NCI-H2107 (cell line): ENCODE data around the gene CMPK1.
A peak's percentile ranks its signal among the peaks of the same experiment; 100 is the strongest.
"Not testable (repeated sequence)": the region's sequence is repeated elsewhere in the genome, so short reads cannot be mapped to it uniquely, and the experiment has no call there.

Experiments
- DNase-seq: peaks from one replicate; lab custom pipeline; 2025; lab: John Stamatoyannopoulos, UW

Gene CMPK1

GRCh38 chr1:47338249-47339077 lies 4.9 kb downstream of the CMPK1 start:
- no peak for DNase-seq

GRCh38 chr1:47340227-47340626 lies 6.6 kb downstream of the CMPK1 start:
- no peak for DNase-seq

- DNase-seq, result not testable (repeated sequence)
Measured at GRCh38 chr1:47346979-47347378, 13.4 kb downstream of the CMPK1 start.

GRCh38 chr1:47347735-47348134 lies 14.1 kb downstream of the CMPK1 start:
- DNase-seq, result no peak

GRCh38 chr1:47348246-47348645 lies 14.7 kb downstream of the CMPK1 start:
- DNase-seq, result no peak

- DNase-seq, result no peak
Measured at GRCh38 chr1:47351305-47351704, 17.7 kb downstream of the CMPK1 start.

GRCh38 chr1:47361380-47361779 lies 27.8 kb downstream of the CMPK1 start:
- no peak for DNase-seq

GRCh38 chr1:47362828-47363227 lies 29.2 kb downstream of the CMPK1 start:
- no peak for DNase-seq

- no peak for DNase-seq
Measured at GRCh38 chr1:47367651-47368050, 34.1 kb downstream of the CMPK1 start.

- DNase-seq, result no peak
Measured at GRCh38 chr1:47371016-47371517, 37.5 kb downstream of the CMPK1 start.

- no peak for DNase-seq
Measured at GRCh38 chr1:47374501-47374900, 40.9 kb downstream of the CMPK1 start.

- no peak for DNase-seq
Measured at GRCh38 chr1:47378147-47378546, 44.6 kb downstream of the CMPK1 start.

- DNase-seq, result no peak
Measured at GRCh38 chr1:47380699-47381098, 47.1 kb downstream of the CMPK1 start.

- no peak for DNase-seq
Measured at GRCh38 chr1:47382399-47382983, 48.9 kb downstream of the CMPK1 start.

- DNase-seq, result no peak
Measured at GRCh38 chr1:47384083-47384482, 50.5 kb downstream of the CMPK1 start.

- no peak for DNase-seq
Measured at GRCh38 chr1:47385020-47385419, 51.4 kb downstream of the CMPK1 start.

- no peak for DNase-seq
Measured at GRCh38 chr1:47386268-47386667, 52.7 kb downstream of the CMPK1 start.

- no peak for DNase-seq
Measured at GRCh38 chr1:47388030-47388890, 54.7 kb downstream of the CMPK1 start.

GRCh38 chr1:47388891-47389238 lies 55.3 kb downstream of the CMPK1 start:
- peak; percentile 43 for DNase-seq

- DNase-seq, result no peak
Measured at GRCh38 chr1:47389731-47390130, 56.1 kb downstream of the CMPK1 start.

- DNase-seq, result no peak
Measured at GRCh38 chr1:47390843-47391242, 57.3 kb downstream of the CMPK1 start.

- DNase-seq, result no peak
Measured at GRCh38 chr1:47393141-47393540, 59.6 kb downstream of the CMPK1 start.

- no peak for DNase-seq
Measured at GRCh38 chr1:47395433-47395832, 61.8 kb downstream of the CMPK1 start.
